Endothelial cell of umbilical vein (primary cell): Measurements from ENCODE around the gene PHOX2B. TPM values are rescaled to one million over a fixed set of nuclear protein-coding genes. Genes with fewer than 3 reads are reported as not detected.

Experiments
- BruUV-seq: library from RNA; stranded (reverse); fragments of 400-500 nt; replicated peaks from 2 replicates; lab custom pipeline; 2021; lab: Mats Ljungman, UMichigan
- CTCF ChIA-PET: fragments of 300-600, 350-600 bp; sonication (Branson Sonifier 250); formaldehyde crosslinking; loops from one replicate; lab custom pipeline; 2021; ENCODE audit warnings: antibody characterized with exemption, inconsistent platforms; lab: Charles Lee
- POLR2A ChIA-PET: fragments of 300-600, 350-600 bp; sonication (Branson Sonifier 250); formaldehyde crosslinking; loops from one replicate; lab custom pipeline; 2021; ENCODE audit warnings: antibody characterized with exemption, inconsistent platforms; lab: Charles Lee
- DNase-seq: peaks from one replicate; pipeline ENCODE4 v3.0.0-alpha.2; 2011; ENCODE audit warnings: low read depth, low spot score
- FAIRE-seq: peaks from 2 replicates; lab custom pipeline; 2011; peaks lifted over from hg19 to GRCh38; lab: Jason Lieb, UNC
- H2AFZ ChIP-seq: 2 replicates; pipeline ENCODE4 v1.6.0; 2012; ENCODE audit warnings: low read depth, low read length, control low read depth, inconsistent platforms
- H3K27ac ChIP-seq: 2 replicates; pipeline ENCODE4 v1.5.1; 2011; ENCODE audit warnings: low read depth, mild to moderate bottlenecking, control low read depth, low read length, moderate library complexity; ENCODE audit not compliant: insufficient read depth
- H3K27me3 ChIP-seq, 2 experiments: 2 replicates each; pipeline versions ENCODE4 v1.6.0 to v1.6.1; 2011; ENCODE audit warnings: low read length in 2 of 2, mixed read lengths in 1 of 2; ENCODE audit not compliant: control insufficient read depth in 2 of 2, insufficient read depth in 2 of 2
- H3K36me3 ChIP-seq, 2 experiments: 2 replicates in 1 of 2; 3 replicates in 1 of 2; pipeline ENCODE4 v1.5.1; 2011; ENCODE audit warnings: low read length in 2 of 2, mild to moderate bottlenecking in 1 of 2, moderate library complexity in 1 of 2; ENCODE audit not compliant: control insufficient read depth in 2 of 2, insufficient read depth in 2 of 2; ENCODE audit errors: extremely low read depth in 1 of 2
- H3K4me1 ChIP-seq: 3 replicates; pipeline ENCODE4 v1.5.1; 2011; ENCODE audit warnings: mild to moderate bottlenecking, low read length; ENCODE audit not compliant: control insufficient read depth, insufficient read depth; ENCODE audit errors: extremely low read depth
- H3K4me2 ChIP-seq: 2 replicates; pipeline ENCODE4 v1.6.1; 2011; ENCODE audit warnings: low read length, control low read depth, mixed read lengths; ENCODE audit not compliant: insufficient read depth
- H3K4me3 ChIP-seq, 3 experiments: fragments of 200-600 bp in 1 of 3; sonication (generic), shearing (Covaris generic) in 1 of 3; replicated peaks in 1 of 3; 2 replicates each; pipeline ENCODE4 v1.5.1; 2011 to 2016; ENCODE audit warnings: control low read depth in 3 of 3, low read length in 3 of 3, mild to moderate bottlenecking in 2 of 3, inconsistent platforms in 1 of 3, low read depth in 1 of 3, moderate library complexity in 1 of 3; ENCODE audit not compliant: insufficient read depth in 1 of 3
- H3K79me2 ChIP-seq: 2 replicates; pipeline ENCODE4 v1.6.0; 2012; ENCODE audit warnings: low read length, inconsistent platforms; ENCODE audit not compliant: control insufficient read depth, insufficient read depth
- H3K9ac ChIP-seq: replicated peaks from 2 replicates; pipeline ENCODE3; 2011; ENCODE audit warnings: low read length, control low read depth; ENCODE audit not compliant: insufficient read depth; ENCODE audit errors: extremely low read depth
- H3K9me1 ChIP-seq: replicated peaks from 3 replicates; pipeline ENCODE4 v1.6.0; 2011; ENCODE audit warnings: mild to moderate bottlenecking, low read length; ENCODE audit not compliant: control insufficient read depth, insufficient read depth; ENCODE audit errors: extremely low read depth
- H3K9me3 ChIP-seq: replicated peaks from 2 replicates; pipeline ENCODE4 v1.5.1; 2012; ENCODE audit warnings: low read length, inconsistent platforms; ENCODE audit not compliant: control insufficient read depth, insufficient read depth
- H4K20me1 ChIP-seq: replicated peaks from 2 replicates; pipeline ENCODE3; 2011; ENCODE audit warnings: mild to moderate bottlenecking, low read length; ENCODE audit not compliant: control insufficient read depth, insufficient read depth; ENCODE audit errors: extremely low read depth
- CTCF ChIP-seq, 2 donors: IDR thresholded peaks; 1 replicate in 1 of 2; 2 replicates in 1 of 2; pipeline ENCODE4 v1.5.1; 2011; ENCODE audit warnings: low read length in 2 of 2, mild to moderate bottlenecking in 2 of 2, moderate library complexity in 2 of 2, control low read depth in 1 of 2, inconsistent platforms in 1 of 2, low read depth in 1 of 2; ENCODE audit not compliant: insufficient read depth in 1 of 2; ENCODE audit errors: extremely low read depth in 1 of 2
- EZH2 ChIP-seq: IDR thresholded peaks from 2 replicates; pipeline ENCODE4 v1.6.1; 2012; ENCODE audit warnings: borderline replicate concordance, low read depth, mild to moderate bottlenecking, moderate library complexity, low read length, inconsistent platforms; ENCODE audit not compliant: severe bottlenecking
- FOS ChIP-seq: IDR thresholded peaks from 2 replicates; pipeline ENCODE4 v1.6.1; 2011; ENCODE audit warnings: mild to moderate bottlenecking, low read length, moderate library complexity, borderline replicate concordance; ENCODE audit not compliant: insufficient read depth
- GATA2 ChIP-seq: IDR thresholded peaks from 2 replicates; pipeline ENCODE4 v1.7.0; 2011; ENCODE audit warnings: low read depth, mild to moderate bottlenecking, moderate library complexity, mixed read lengths, low read length; ENCODE audit not compliant: insufficient read length, insufficient read depth
- JUN ChIP-seq: IDR thresholded peaks from 2 replicates; pipeline ENCODE4 v1.6.1; 2011; ENCODE audit warnings: borderline replicate concordance, low read depth; ENCODE audit not compliant: insufficient read length, insufficient read depth
- MAX ChIP-seq: IDR thresholded peaks from 2 replicates; pipeline ENCODE4 v1.6.1; 2011; ENCODE audit not compliant: insufficient read depth, insufficient read length
- MYC ChIP-seq: IDR thresholded peaks from one replicate; pipeline ENCODE4 v1.6.1; 2011; ENCODE audit warnings: mild to moderate bottlenecking, low read depth, low read length
- POLR2A ChIP-seq: IDR thresholded peaks from 2 replicates; pipeline ENCODE4 v1.6.1; 2012; ENCODE audit warnings: low read depth, mild to moderate bottlenecking, control low read depth, low read length
- POLR2AphosphoS5 ChIP-seq: IDR thresholded peaks from 2 replicates; pipeline ENCODE4 v1.6.1; 2012; ENCODE audit warnings: low read depth, mild to moderate bottlenecking, control low read depth, low read length, moderate library complexity; ENCODE audit not compliant: insufficient read depth
- dilution Hi-C: fragments of 300-500 bp; cut with MboI; formaldehyde crosslinking; loops from one replicate; pipeline ENCODE4 v1.15.0; 2019; ENCODE audit warnings: low sequenced_read_pairs; ENCODE audit not compliant: extremely low pct_ligation_motif_present
- intact Hi-C: fragments of 100-400 bp; cut with micrococcal nuclease; formaldehyde crosslinking; loops from one replicate; pipeline ENCODE4 v1.10.0; 2022
- polyA plus RNA-seq, 4 experiments: library from polyadenylated mRNA; depleted of rRNA in 3 of 4; stranded (reverse) in 3 of 4; unstranded in 1 of 4; fragments of >200 nt; gene quantifications; 2 replicates each; pipeline versions ENCODE4 v1.2.1 to v1.2.3, GENCODE V29; 2011 to 2012; ENCODE audit warnings: missing spikeins in 1 of 4
- total RNA-seq: library from RNA; stranded (reverse); gene quantifications from 2 replicates; pipeline ENCODE4 v1.2.3, GENCODE V29; 2021

PHOX2B gene
- total and polyA plus RNA-seq, 2 donors (not counting 3 experiments of a cell fraction or from before 2014, with no cell fraction given): not detected

GRCh38 chr4:41753942-41754341 lies 5.4 kb upstream of the PHOX2B start:
- no peak for TF ChIP-seq EZH2
- no peak for TF ChIP-seq JUN
- no peak for TF ChIP-seq POLR2A
- TF ChIP-seq GATA2: no peak
- no peak for TF ChIP-seq MAX
- no peak for TF ChIP-seq MYC
- TF ChIP-seq FOS: no peak
- no peak for TF ChIP-seq CTCF (IDR thresholded peaks at IDR 0.05; ENCODE audit: extremely low read depth in 1 of 2, insufficient read depth in 1 of 2, low read depth in 1 of 2, low read length in 2 of 2)
- TF ChIP-seq POLR2AphosphoS5: no peak
- Histone ChIP-seq H3K27me3 (peaks cover 74 to 78% of the 10 kb centered on the region in 2 experiments), H3K4me1 (peaks cover 9% of the 10 kb centered on the region), H3K27ac (no peak overlapping the region), H3K79me2 (no peaks in the 10 kb centered on the region), H3K9me3 (no peaks in the 10 kb centered on the region), H3K9me1 (no peaks in the 10 kb centered on the region), H3K4me2 (no peak overlapping the region), H4K20me1 (no peaks in the 10 kb centered on the region), H3K9ac (no peak overlapping the region), H3K4me3 (no peak overlapping the region), H2AFZ (no peak overlapping the region), H3K36me3 (no peaks in the 10 kb centered on the region)
- no TSS peak for BruUV-seq
- DNase-seq (no peak), FAIRE-seq (no peak)
- intact Hi-C loops (loop anchor here (5.0 kb wide), 1 partner anchor 62 kb away; no protein-coding TSS in a partner anchor), dilution Hi-C loops (no loop called here)
- ChIA-PET POLR2A (no interaction called here), CTCF (no interaction called here)
